ENCODE results near the gene MDH1B. TPM values are rescaled to one million over a fixed set of nuclear protein-coding genes. Genes with fewer than 3 reads are reported as not detected.

MDH1B gene
- total RNA-seq, 1 donor from 2014 or later: 2.5 TPM

DNA sequence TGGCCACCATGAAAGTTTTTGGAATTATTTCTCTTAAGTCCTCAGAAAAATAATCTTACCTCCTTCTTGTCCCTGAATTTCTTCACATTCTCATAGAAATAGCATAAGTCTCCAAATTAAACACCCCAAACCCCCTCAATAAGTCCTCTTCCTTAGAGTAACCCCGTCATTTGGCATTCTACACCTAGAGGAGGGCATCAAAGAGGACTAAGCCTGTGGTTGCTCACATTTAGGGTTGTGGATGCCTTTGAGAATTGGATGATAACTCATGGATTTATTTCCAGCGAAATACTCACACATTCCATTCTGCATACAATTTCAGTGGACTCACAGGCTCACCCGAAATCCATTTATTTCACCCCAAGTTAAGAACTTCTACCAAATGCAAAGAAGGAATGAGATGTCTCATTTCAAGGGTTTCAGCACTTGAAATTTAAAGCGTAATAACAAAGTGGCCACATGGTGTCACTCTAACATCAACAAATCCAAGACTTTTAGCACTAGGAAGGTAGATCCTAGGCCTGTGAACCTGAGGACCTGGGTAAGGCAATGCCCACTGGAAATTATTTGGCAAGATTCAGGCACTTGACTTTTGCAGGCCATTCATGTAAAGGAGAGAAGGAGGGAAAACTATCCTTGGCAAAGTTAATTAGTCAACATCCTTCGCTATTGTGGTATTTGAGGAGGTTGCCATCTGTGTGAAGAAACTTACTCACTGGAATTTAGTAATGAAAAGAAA is 71.6 kb downstream of the MDH1B start:
- peak; percentile 2 for DNase-seq

DNA sequence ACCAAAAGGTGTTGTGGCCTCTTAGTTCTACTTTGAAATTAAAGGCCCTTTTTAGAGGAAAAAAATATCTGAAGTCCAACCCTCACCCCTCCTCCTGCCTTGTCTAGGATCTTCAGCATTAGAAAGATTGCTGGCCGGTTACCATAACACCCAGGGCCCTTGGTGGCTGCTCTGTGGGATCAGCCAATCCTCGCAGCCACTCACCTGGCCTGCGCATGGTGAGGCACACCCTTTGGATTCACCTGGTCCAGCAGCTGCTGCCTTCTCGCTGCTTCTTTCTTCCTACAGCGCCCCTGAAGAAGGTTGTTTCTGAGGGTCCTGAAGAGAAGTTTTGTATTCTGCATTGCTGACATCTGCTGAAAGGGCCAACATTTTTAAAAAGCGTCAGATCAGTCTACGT is 72.2 kb downstream of the MDH1B start:
- no peak for DNase-seq

DNA sequence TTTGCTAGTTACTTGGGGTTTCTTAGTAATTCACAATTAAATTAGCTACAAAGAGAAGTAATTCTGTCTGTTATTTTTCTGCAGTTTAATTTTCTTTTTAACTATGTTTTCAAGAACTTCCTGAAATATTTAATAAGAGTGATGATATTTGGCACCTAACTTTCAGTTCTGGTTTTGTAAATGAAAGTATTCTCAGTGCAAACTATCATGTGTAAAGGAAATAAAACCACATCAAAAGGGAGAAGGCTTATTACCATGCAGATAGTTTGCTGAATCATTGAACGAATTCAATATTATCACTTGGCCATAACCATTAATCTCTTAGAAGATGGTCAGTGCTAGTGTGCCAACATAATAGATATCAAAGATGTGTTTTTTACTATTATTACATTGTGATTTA is 76.1 kb downstream of the MDH1B start:
- no peak for DNase-seq

DNA sequence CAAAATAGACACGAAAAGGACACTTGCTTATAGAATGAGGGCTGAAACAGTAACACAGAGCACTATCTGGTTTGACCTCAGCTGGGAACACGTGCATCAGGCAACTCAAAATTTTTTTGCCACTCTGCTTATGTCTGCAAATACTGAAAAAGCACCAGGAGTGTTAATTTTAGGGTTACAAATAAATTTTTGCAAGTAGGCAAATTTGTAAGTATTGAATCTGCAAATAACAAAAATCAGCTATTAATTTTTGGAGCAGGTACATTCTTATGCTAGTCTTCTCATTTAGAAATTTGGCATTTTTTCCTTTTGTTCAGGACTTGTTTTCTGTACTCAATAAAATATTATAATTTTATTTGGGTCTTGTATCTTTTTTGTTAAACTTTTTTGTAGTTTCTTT is 76.7 kb downstream of the MDH1B start:
- no peak for DNase-seq

Small RNAs within 50 kb of the gene (small RNA-seq; reads per million reads assigned to genes)
- not detected for gene MIR3130-2
- not detected for gene RF00019

Other genes with a start within 250 kb of the MDH1B start
- not detected for gene FAM237A, start 122.8 kb downstream of the MDH1B start, total RNA-seq
- not detected for gene DYTN, start 46.9 kb downstream of the MDH1B start, total RNA-seq
- 44.6 TPM for gene FASTKD2, start 278 bp upstream of the MDH1B start, total RNA-seq
- not detected for gene CPO, start 174.2 kb upstream of the MDH1B start, total RNA-seq